Heart left ventricle (tissue), 13 donors: ENCODE data around the gene CTRB2.

Source experiments
- POLR2A ChIP-seq, 2 donors: fragments of 450-650 bp; IDR thresholded peaks; one replicate each; pipeline ENCODE4 v1.6.1; 2017; ENCODE audit warnings: antibody characterized with exemption in 2 of 2, mild to moderate bottlenecking in 2 of 2, moderate library complexity in 2 of 2
- TF ChIP-seq, protein P1 (sequence below), 12 donors: fragments of 200-600 bp; sonication (generic) in 4 of 12; IDR thresholded peaks; one replicate each; pipeline versions ENCODE4 v1.5.0 to v1.8.0; 2018 to 2022; ENCODE audit warnings: antibody characterized with exemption in 12 of 12, mild to moderate bottlenecking in 5 of 12
- donor health status: ischemic (EF 13 %, LVEDD 7.1; RV severe dilation, severe dysfunction).
- donor health status: DM: no; HTN: yes; CAD: no.
- donor health status: DM: no; HTN: no; CAD: no.
- donor health status: ischemic (EF 25% LVEDD 6.9; RV normal size, moderate dysfunction).
- donor health status: ischemic (EF 25% LVEDD 5.7; RV mildly dilated, moderate dysfunction).
- donor health status: ischemic (EF 35%, LVEDD 5.7; RV mildly dilated, moderate dysfunction).
- donor health status: nonischemic (EF 11% LVEDD 7.7; RV severe dilation, severe dysfunction).
- donor health status: DM: yes; HTN: yes; CAD: no.
- donor health status: PGD.
- donor health status: ischemic (EF 29% LVEDD 5.4; RV normal size, mild dysfunction).
- donor health status: nonischemic (EF 23%, LVEDD 6.1; RV moderate dilation, normal function).

DNA sequence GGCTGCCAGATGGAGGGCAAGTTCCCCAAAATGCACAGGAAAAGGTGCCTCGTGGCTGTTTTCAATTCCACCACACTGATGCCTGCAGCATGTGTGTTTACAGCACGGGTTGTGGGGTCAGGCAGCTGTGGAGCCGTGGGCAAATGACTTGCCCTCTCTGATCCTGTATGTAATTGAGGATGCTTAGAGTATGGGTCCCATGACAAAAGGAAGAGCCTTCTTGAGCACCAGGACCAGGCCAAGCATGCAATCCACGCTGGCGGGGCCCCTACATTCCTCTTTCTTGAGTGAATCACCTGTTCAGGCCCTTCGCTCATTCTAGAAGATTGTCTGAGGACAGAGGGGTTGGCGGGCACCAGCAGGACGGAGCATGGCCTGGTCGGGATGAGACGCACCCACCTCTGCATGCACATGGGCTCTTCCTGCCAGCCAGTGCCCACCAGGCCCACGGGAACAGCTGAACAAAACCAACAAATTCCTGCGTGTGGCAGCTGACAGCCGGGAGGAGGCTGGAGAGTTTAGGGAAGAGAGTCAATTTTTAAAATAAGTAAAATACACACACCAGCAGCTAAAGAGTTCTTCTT lies 1.4 kb upstream of the CTRB2 start:
- TF ChIP-seq, protein P1, sequence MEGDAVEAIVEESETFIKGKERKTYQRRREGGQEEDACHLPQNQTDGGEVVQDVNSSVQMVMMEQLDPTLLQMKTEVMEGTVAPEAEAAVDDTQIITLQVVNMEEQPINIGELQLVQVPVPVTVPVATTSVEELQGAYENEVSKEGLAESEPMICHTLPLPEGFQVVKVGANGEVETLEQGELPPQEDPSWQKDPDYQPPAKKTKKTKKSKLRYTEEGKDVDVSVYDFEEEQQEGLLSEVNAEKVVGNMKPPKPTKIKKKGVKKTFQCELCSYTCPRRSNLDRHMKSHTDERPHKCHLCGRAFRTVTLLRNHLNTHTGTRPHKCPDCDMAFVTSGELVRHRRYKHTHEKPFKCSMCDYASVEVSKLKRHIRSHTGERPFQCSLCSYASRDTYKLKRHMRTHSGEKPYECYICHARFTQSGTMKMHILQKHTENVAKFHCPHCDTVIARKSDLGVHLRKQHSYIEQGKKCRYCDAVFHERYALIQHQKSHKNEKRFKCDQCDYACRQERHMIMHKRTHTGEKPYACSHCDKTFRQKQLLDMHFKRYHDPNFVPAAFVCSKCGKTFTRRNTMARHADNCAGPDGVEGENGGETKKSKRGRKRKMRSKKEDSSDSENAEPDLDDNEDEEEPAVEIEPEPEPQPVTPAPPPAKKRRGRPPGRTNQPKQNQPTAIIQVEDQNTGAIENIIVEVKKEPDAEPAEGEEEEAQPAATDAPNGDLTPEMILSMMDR (IDR thresholded peaks at IDR 0.05): no peak
- no peak for TF ChIP-seq POLR2A (IDR thresholded peaks at IDR 0.05)
